Measurements from ENCODE around the gene ADNP. TPM values are rescaled to one million over a fixed set of nuclear protein-coding genes. Genes with fewer than 3 reads are reported as not detected.

ADNP gene
- polyA plus RNA-seq, 1 donor from 2014 or later: 78.5 TPM

- Histone ChIP-seq H3K79me2 (replicated peaks; ENCODE audit: insufficient read depth, low read length) (no peaks in the 10 kb centered on the region), H3K9me3 (ENCODE audit: low read length) (no peaks in the 10 kb centered on the region), H3K27ac (ENCODE audit: low read length) (no peak overlapping the region), H4K20me1 (ENCODE audit: insufficient read depth) (no peaks in the 10 kb centered on the region), H3K27me3 (ENCODE audit: insufficient read depth, low read depth, low read length) (no peaks in the 10 kb centered on the region), H3K36me3 (ENCODE audit: insufficient read depth, low read length) (no peaks in the 10 kb centered on the region), H3K4me3 (ENCODE audit: low read length) (no peak overlapping the region), H3K4me2 (ENCODE audit: low read length) (no peak overlapping the region), H3F3A (ENCODE audit: insufficient read depth, low read length, poor library complexity, severe bottlenecking) (no peaks in the 10 kb centered on the region), H3K9me2 (ENCODE audit: insufficient read depth, low read length) (no peaks in the 10 kb centered on the region), H3K9ac (ENCODE audit: low read length) (no peak overlapping the region), H2AFZ (ENCODE audit: low read depth, low read length) (no peak overlapping the region)
- TF ChIP-seq CTCF (IDR thresholded peaks at IDR 0.05; ENCODE audit: poor library complexity, severe bottlenecking): no peak
- TF ChIP-seq EP300 (conservative IDR thresholded peaks at IDR 0.05; ENCODE audit: poor library complexity, severe bottlenecking): no peak
- TF ChIP-seq SMC3 (conservative IDR thresholded peaks at IDR 0.05; ENCODE audit: poor library complexity): no peak
- no peak for TF ChIP-seq MXI1 (conservative IDR thresholded peaks at IDR 0.05; ENCODE audit: poor library complexity, severe bottlenecking)
- TF ChIP-seq REST (IDR thresholded peaks at IDR 0.05; ENCODE audit: borderline replicate concordance): no peak
Observed at GRCh38 chr20:50842821-50843220, 88.4 kb downstream of the ADNP start.

Small RNA genes lying within 50 kb of the gene (small RNA-seq; reads per million reads assigned to genes)
- gene TMSB4XP6: 0 reads per million in 3 experiments

Other genes starting within 250 kb of the ADNP start
- gene RIPOR3, start 239.9 kb downstream of the ADNP start, polyA plus RNA-seq: not detected in 2 replicates
- 5.9 and 7.0 TPM in 2 replicates for gene PARD6B, start 199.9 kb downstream of the ADNP start, polyA plus RNA-seq
- 24.6 and 37.6 TPM in 2 replicates for gene BCAS4, start 136.4 kb downstream of the ADNP start, polyA plus RNA-seq
- gene DPM1, start 27.1 kb upstream of the ADNP start, polyA plus RNA-seq: 95.5 and 137 TPM in 2 replicates
- 5.5 and 5.6 TPM in 2 replicates for gene MOCS3, start 27.4 kb upstream of the ADNP start, polyA plus RNA-seq
- 1.7 and 2.1 TPM in 2 replicates for gene KCNG1, start 91.7 kb upstream of the ADNP start, polyA plus RNA-seq

Data from neural cell (in vitro differentiated cells).